Measurements from ENCODE around the gene RSPRY1.

Gene RSPRY1

GRCh38 chr16:57282510-57283213 lies 96.5 kb downstream of the RSPRY1 start:
- Mint-ChIP-seq H3K4me1 (ENCODE audit: low read depth) (peaks cover 26% of the 10 kb centered on the region), H3K4me3 (no peak overlapping the region), H3K36me3 (ENCODE audit: low read depth) (no peaks in the 10 kb centered on the region), H3K27ac (no peak overlapping the region), H3K27me3 (peaks cover 17% of the 10 kb centered on the region), H3K9me3 (no peaks in the 10 kb centered on the region)
- DNase-seq = no peak

GRCh38 chr16:57283214-57283958 lies 97.3 kb downstream of the RSPRY1 start:
- peak overlapping the region; percentile 63 for H3K4me3 Mint-ChIP-seq
- no peaks in the 10 kb centered on the region for H3K9me3 Mint-ChIP-seq
- DNase-seq = no peak
- H3K36me3 Mint-ChIP-seq (ENCODE audit: low read depth) = no peaks in the 10 kb centered on the region
- peak overlapping the region; percentile 50 for H3K27ac Mint-ChIP-seq
- peaks cover 20% of the 10 kb centered on the region for H3K4me1 Mint-ChIP-seq (ENCODE audit: low read depth)
- H3K27me3 Mint-ChIP-seq = peaks cover 17% of the 10 kb centered on the region

GRCh38 chr16:57283959-57284208 lies 97.8 kb downstream of the RSPRY1 start:
- Mint-ChIP-seq H3K27ac (peak overlapping the region; percentile 50), H3K9me3 (no peaks in the 10 kb centered on the region), H3K4me1 (ENCODE audit: low read depth) (peaks cover 16% of the 10 kb centered on the region), H3K27me3 (peaks cover 17% of the 10 kb centered on the region), H3K36me3 (ENCODE audit: low read depth) (no peaks in the 10 kb centered on the region), H3K4me3 (peak overlapping the region; percentile 63)
- DNase-seq = no peak

GRCh38 chr16:57284209-57284951 lies 98.3 kb downstream of the RSPRY1 start, which contains the start of gene PLLP:
Gene PLLP (minus strand): TSS chr16:57284672. CDS start chr16:57284540, 132 bp downstream.
- H3K27me3 Mint-ChIP-seq = peaks cover 17% of the 10 kb centered on the region
- H3K27ac Mint-ChIP-seq = peak within 1 kb of the TSS; percentile 50
- peak within 1 kb of the TSS; percentile 71 for H3K4me3 Mint-ChIP-seq
- no peaks in the 10 kb centered on the region for H3K36me3 Mint-ChIP-seq (ENCODE audit: low read depth)
- H3K4me1 Mint-ChIP-seq (ENCODE audit: low read depth) = peaks cover 17% of the 10 kb centered on the region
- H3K9me3 Mint-ChIP-seq = no peaks in the 10 kb centered on the region
- peak; percentile 76 for DNase-seq

GRCh38 chr16:57284952-57285363 lies 98.8 kb downstream of the RSPRY1 start:
- Mint-ChIP-seq H3K27me3 (peaks cover 17% of the 10 kb centered on the region), H3K9me3 (no peaks in the 10 kb centered on the region), H3K36me3 (ENCODE audit: low read depth) (no peaks in the 10 kb centered on the region), H3K4me3 (peak overlapping the region; percentile 71), H3K4me1 (ENCODE audit: low read depth) (peaks cover 22% of the 10 kb centered on the region), H3K27ac (no peak overlapping the region)
- no peak for DNase-seq

GRCh38 chr16:57285379-57285778 lies 99.2 kb downstream of the RSPRY1 start:
- Mint-ChIP-seq H3K27me3 (peaks cover 17% of the 10 kb centered on the region), H3K9me3 (no peaks in the 10 kb centered on the region), H3K27ac (no peak overlapping the region), H3K36me3 (ENCODE audit: low read depth) (no peaks in the 10 kb centered on the region), H3K4me1 (ENCODE audit: low read depth) (peaks cover 24% of the 10 kb centered on the region), H3K4me3 (peak overlapping the region; percentile 71)
- no peak for DNase-seq

GRCh38 chr16:57289391-57290257 lies 103.5 kb downstream of the RSPRY1 start:
- no peaks in the 10 kb centered on the region for H3K36me3 Mint-ChIP-seq (ENCODE audit: low read depth)
- H3K4me3 Mint-ChIP-seq = no peak overlapping the region
- H3K27ac Mint-ChIP-seq = no peak overlapping the region
- H3K4me1 Mint-ChIP-seq (ENCODE audit: low read depth) = peaks cover 18% of the 10 kb centered on the region
- DNase-seq = no peak
- no peaks in the 10 kb centered on the region for H3K9me3 Mint-ChIP-seq
- peaks cover 8% of the 10 kb centered on the region for H3K27me3 Mint-ChIP-seq
